GM12878 (cell line): ENCODE measurements around the gene ARMC6. TPM values are rescaled to one million over a fixed set of nuclear protein-coding genes. Genes with fewer than 3 reads are reported as not detected.

Experiments used
- ATAC-seq: fragments of 200-7000 bp; cut with Tn5 transposase; 3 replicates; pipeline ENCODE4 v1.9.1; 2020; ENCODE audit warnings: mild to moderate bottlenecking, moderate library complexity
- BruUV-seq: library from RNA; stranded (reverse); fragments of 400-500 nt; replicated peaks from 2 replicates; lab custom pipeline; 2021; lab: Mats Ljungman, UMichigan
- CTCF ChIA-PET: fragments of 300-600 bp; sonication (Branson Sonifier 250); formaldehyde crosslinking; extraction: SDS; loops from one replicate; lab custom pipeline; 2021; ENCODE audit warnings: inconsistent platforms; lab: Yijun Ruan, JAX
- POLR2A ChIA-PET: fragments of 350-600 bp; formaldehyde crosslinking; extraction: SDS; loops from one replicate; lab custom pipeline; 2021; ENCODE audit warnings: inconsistent platforms; lab: Charles Lee
- RAD21 ChIA-PET: fragments of 300-600 bp; sonication (Branson Sonifier 250); formaldehyde crosslinking; loops from one replicate; lab custom pipeline; 2023; ENCODE audit warnings: antibody characterized with exemption; ENCODE audit not compliant: unreplicated experiment; lab: Charles Lee
- SMC1A ChIA-PET: fragments of 300-600 bp; sonication (Branson Sonifier 250); formaldehyde crosslinking; loops from one replicate; lab custom pipeline; 2023; ENCODE audit not compliant: unreplicated experiment, uncharacterized antibody; lab: Charles Lee
- DNase-seq: peaks from one replicate; pipeline ENCODE4 v3.0.0-alpha.2; 2011; ENCODE audit warnings: low read depth, low spot score
- FAIRE-seq: peaks from 3 replicates; lab custom pipeline; 2011; peaks lifted over from hg19 to GRCh38; lab: Jason Lieb, UNC
- H2AFZ ChIP-seq: 2 replicates; pipeline ENCODE4 v1.6.0; 2011; ENCODE audit warnings: low read depth, low read length, control low read depth; ENCODE audit not compliant: control insufficient read depth
- H3K27ac ChIP-seq: 2 replicates; pipeline ENCODE4 v1.5.1; 2011; ENCODE audit warnings: control low read depth; ENCODE audit not compliant: control insufficient read depth, insufficient read depth
- H3K27me3 ChIP-seq, 2 experiments: replicated peaks in 1 of 2; 2 replicates each; pipeline versions ENCODE4 v1.6.0 to v1.6.1; 2011; ENCODE audit warnings: low read length in 1 of 2; ENCODE audit not compliant: control insufficient read depth in 2 of 2, insufficient read depth in 2 of 2
- H3K36me3 ChIP-seq, 2 experiments: 2 replicates each; pipeline ENCODE4 v1.5.1; 2011; ENCODE audit warnings: low read length in 1 of 2; ENCODE audit not compliant: control insufficient read depth in 2 of 2, insufficient read depth in 2 of 2
- H3K4me1 ChIP-seq: 2 replicates; pipeline ENCODE4 v1.6.1; 2011; ENCODE audit warnings: mild to moderate bottlenecking, low read length, moderate library complexity, mixed read lengths; ENCODE audit not compliant: control insufficient read depth, insufficient read depth
- H3K4me2 ChIP-seq: 2 replicates; pipeline ENCODE4 v1.6.0; 2011; ENCODE audit warnings: control low read depth; ENCODE audit not compliant: control insufficient read depth, insufficient read depth
- H3K4me3 ChIP-seq: fragments of 200-600 bp; sonication (generic); 2 replicates; pipeline ENCODE4 v1.5.1; 2016
- H3K79me2 ChIP-seq: 2 replicates; pipeline ENCODE4 v1.6.0; 2011; ENCODE audit warnings: low read length; ENCODE audit not compliant: control insufficient read depth, insufficient read depth
- H3K9ac ChIP-seq: 2 replicates; pipeline ENCODE4 v1.8.0; 2011; ENCODE audit warnings: low read length, control low read depth, mixed read lengths; ENCODE audit not compliant: control insufficient read depth, insufficient read depth
- H3K9me3 ChIP-seq: replicated peaks from 3 replicates; pipeline ENCODE4 v1.5.1; 2011; ENCODE audit warnings: mild to moderate bottlenecking, low read length; ENCODE audit not compliant: control insufficient read depth, insufficient read depth
- H4K20me1 ChIP-seq: 2 replicates; pipeline ENCODE4 v1.6.0; 2011; ENCODE audit not compliant: control insufficient read depth, insufficient read depth
- BHLHE40 ChIP-seq, 2 experiments: fragments of 450-650 bp in 1 of 2; IDR thresholded peaks; 2 replicates each; pipeline ENCODE4 v1.6.1; 2011 to 2017; ENCODE audit warnings: low read depth in 2 of 2, borderline replicate concordance in 1 of 2, improper control_type of control experiment in 1 of 2, low read length in 1 of 2, mild to moderate bottlenecking in 1 of 2
- BRCA1 ChIP-seq: IDR thresholded peaks from 2 replicates; pipeline ENCODE4 v1.6.1; 2011; ENCODE audit warnings: low read depth, low read length, improper control_type of control experiment
- CBFB ChIP-seq: IDR thresholded peaks from 2 replicates; pipeline ENCODE4 v1.6.1; 2016; ENCODE audit warnings: antibody characterized with exemption, low read depth
- CEBPZ ChIP-seq: fragments of 150-350 bp; IDR thresholded peaks from 2 replicates; pipeline ENCODE4 v1.6.1; 2016; ENCODE audit warnings: low read depth, low read length
- DPF2 ChIP-seq: fragments of 450-650 bp; IDR thresholded peaks from 2 replicates; pipeline ENCODE4 v1.6.1; 2017; ENCODE audit warnings: mild to moderate bottlenecking
- JUNB ChIP-seq: IDR thresholded peaks from 2 replicates; pipeline ENCODE4 v1.6.1; 2016; ENCODE audit warnings: antibody characterized with exemption, mild to moderate bottlenecking
- JUND ChIP-seq: IDR thresholded peaks from 2 replicates; pipeline ENCODE4 v1.6.1; 2012; ENCODE audit warnings: low read depth, mild to moderate bottlenecking, low read length, improper control_type of control experiment, moderate library complexity
- MYC ChIP-seq: IDR thresholded peaks from 2 replicates; pipeline ENCODE4 v1.6.1; 2011; ENCODE audit warnings: mild to moderate bottlenecking, low read length, moderate library complexity, inconsistent platforms; ENCODE audit not compliant: insufficient read depth, insufficient replicate concordance, insufficient read length, severe bottlenecking
- NFYB ChIP-seq: IDR thresholded peaks from 2 replicates; pipeline ENCODE4 v1.6.1; 2011; ENCODE audit warnings: low read depth, mild to moderate bottlenecking, low read length, improper control_type of control experiment, moderate library complexity; ENCODE audit not compliant: insufficient read depth
- NKRF ChIP-seq: fragments of 450-650 bp; conservative IDR thresholded peaks from 2 replicates; pipeline ENCODE4 v1.6.1; 2017; ENCODE audit warnings: mild to moderate bottlenecking, moderate library complexity
- PKNOX1 ChIP-seq: fragments of 450-650 bp; IDR thresholded peaks from 2 replicates; pipeline ENCODE4 v1.6.1; 2016; ENCODE audit warnings: mild to moderate bottlenecking
- PML ChIP-seq: IDR thresholded peaks from 2 replicates; pipeline ENCODE4 v1.6.1; 2012; ENCODE audit warnings: low read length, inconsistent platforms
- RAD51 ChIP-seq: fragments of 450-650 bp; IDR thresholded peaks from 2 replicates; pipeline ENCODE4 v1.6.1; 2016; ENCODE audit warnings: moderate library complexity, mild to moderate bottlenecking, inconsistent platforms
- SUZ12 ChIP-seq: fragments of 200-600 bp; sonication (generic); IDR thresholded peaks from one replicate; pipeline ENCODE4 v1.6.1; 2018; ENCODE audit warnings: antibody characterized with exemption, mild to moderate bottlenecking; ENCODE audit not compliant: unreplicated experiment
- USF1 ChIP-seq: IDR thresholded peaks from 2 replicates; pipeline ENCODE4 v1.6.1; 2011; ENCODE audit warnings: borderline replicate concordance, low read depth, mild to moderate bottlenecking, moderate library complexity, mixed read lengths, low read length; ENCODE audit not compliant: insufficient read depth; ENCODE audit errors: extremely low read length
- WRNIP1 ChIP-seq: IDR thresholded peaks from 2 replicates; pipeline ENCODE4 v1.6.1; 2011; ENCODE audit warnings: low read depth, low read length, improper control_type of control experiment, borderline replicate concordance
- WGBS: methylation state at CpG from one replicate; pipeline ENCODE4 v1.1.6; 2016; ENCODE audit warnings: low lambda C conversion rate; ENCODE audit not compliant: insufficient replicate concordance, insufficient coverage; ENCODE audit errors: missing lambda C conversion rate; 5-methylcytosine and 5-hydroxymethylcytosine counted together
- in situ Hi-C: fragments of 300-500 bp; cut with MboI; formaldehyde crosslinking; loops from 9 replicates; pipeline ENCODE4 v1.14.3; 2018; ENCODE audit warnings: mixed read lengths
- intact Hi-C: fragments of 100-400 bp; cut with micrococcal nuclease; formaldehyde crosslinking; loops from one replicate; pipeline ENCODE4 v1.14.2; 2022; ENCODE audit not compliant: unreplicated experiment
- polyA plus RNA-seq, 11 experiments: library from polyadenylated mRNA; depleted of rRNA in 4 of 11; unstranded in 6 of 11; stranded (reverse) in 5 of 11; fragments of >200 nt; fragmentation: Nextera tagmentation in 4 of 11; fragmentation: Illumina TruSeq in 1 of 11; extraction: Ambion mirVana in 4 of 11; extraction: Trizol in 1 of 11; gene quantifications; 1 replicate in 1 of 11; 2 replicates in 10 of 11; pipeline versions ENCODE4 v1.2.1 to v1.2.3, GENCODE V29; 2011 to 2016; ENCODE audit warnings: inconsistent platforms in 2 of 11, missing spikeins in 2 of 11, low read depth in 1 of 11
- total RNA-seq, 4 experiments: library from RNA; depleted of rRNA in 3 of 4; stranded (reverse); fragments of >200 nt in 3 of 4; fragmentation: Illumina TruSeq in 1 of 4; extraction: Trizol in 1 of 4; gene quantifications; 2 replicates each; pipeline versions ENCODE4 v1.2.1 to v1.2.3, GENCODE V29; 2013 to 2021

Gene ARMC6
- total and polyA plus RNA-seq, 10 of the 15 experiments (the other 5 are each of a cell fraction or from before 2014, with no cell fraction given), result 1.1 to 64.4 (median 41.6) TPM

GRCh38 chr19:19033176-19033425 lies 302 bp upstream of the ARMC6 start (continued):
- TF ChIP-seq CEBPZ, result no peak
- peak; percentile 65 for TF ChIP-seq DPF2
- no peak for TF ChIP-seq CBFB
- TF ChIP-seq NFYB, result no peak
- no peak for TF ChIP-seq SUZ12

- in situ Hi-C loops (no loop called here), intact Hi-C loops (no loop called here)
- Histone ChIP-seq H3K36me3 (peaks cover 0 to 7% of the 10 kb centered on the region in 2 experiments), H3K9ac (peak overlapping the region; percentile 93), H3K4me1 (peaks cover 5% of the 10 kb centered on the region), H4K20me1 (no peaks in the 10 kb centered on the region), H3K4me2 (peak overlapping the region; percentile 63), H2AFZ (peak overlapping the region; percentile 89), H3K79me2 (peaks cover 42% of the 10 kb centered on the region), H3K27me3 (no peaks in the 10 kb centered on the region), H3K27ac (peak overlapping the region; percentile 94), H3K4me3 (peak overlapping the region; percentile 94), H3K9me3 (peaks cover 2% of the 10 kb centered on the region; the same call in 1 of the 3 replicates)
- DNase-seq, result peak; percentile 51
- ChIA-PET POLR2A (interaction anchor here (0.6 kb wide), 1 partner anchor 122 kb away, joined by 3 read pairs; no protein-coding TSS in a partner anchor), SMC1A (no interaction called here), RAD21 (no interaction called here), CTCF (no interaction called here)
- ATAC-seq, result peak; percentile 91
- TSS peak; percentile 84 for BruUV-seq
- WGBS, result 3% methylated on average over 10 of the region's 10 CpGs
- FAIRE-seq, result no peak
- TF ChIP-seq PML (peak; percentile 49; the same call in 1 of the 2 replicates), MYC (no peak), WRNIP1 (no peak), NKRF (0 out of 2 replicates have a peak, but pooled peaks have one; percentile 82), PKNOX1 (peak; percentile 95), JUND (no peak), BHLHE40 (IDR thresholded peaks at IDR 0.05; ENCODE audit: borderline replicate concordance in 1 of 2, low read depth in 2 of 2, low read length in 1 of 2) (peak; percentile 97), RAD51 (peak; percentile 81), USF1 (peak; percentile 35), JUNB (peak; percentile 11; the same call in 1 of the 2 replicates), BRCA1 (no peak)
These were observed 811 bp downstream of the ARMC6 start for GRCh38 chr19:19034204-19034624.
